HepG2 (cell line): Measurements from ENCODE around the gene DAAM1. TPM values are rescaled to one million over a fixed set of nuclear protein-coding genes. Genes with fewer than 3 reads are reported as not detected.

Experiments
- HNF1B ChIP-seq: sonication (generic); formaldehyde crosslinking; IDR thresholded peaks from 2 replicates; pipeline ENCODE4 v1.5.1; 2020; ENCODE audit warnings: mild to moderate bottlenecking, moderate library complexity, missing genetic modification reagents
- THAP7 ChIP-seq: sonication (generic); formaldehyde crosslinking; IDR thresholded peaks from 2 replicates; pipeline ENCODE4 v1.8.1; 2023; ENCODE audit warnings: mild to moderate bottlenecking, missing genetic modification reagents
- ZKSCAN8 ChIP-seq: IDR thresholded peaks from 2 replicates; pipeline ENCODE4 v1.6.1; 2016; ENCODE audit warnings: borderline replicate concordance, missing genetic modification reagents, missing compliant biosample characterization
- ZMYM2 ChIP-seq: sonication (generic); formaldehyde crosslinking; IDR thresholded peaks from 2 replicates; pipeline ENCODE4 v1.8.0; 2022; ENCODE audit warnings: mild to moderate bottlenecking, missing genetic modification reagents
- polyA plus RNA-seq, 8 experiments: library from polyadenylated mRNA; depleted of rRNA in 3 of 8; stranded (reverse) in 7 of 8; unstranded in 1 of 8; fragments of >200 nt; fragmentation: Illumina TruSeq in 4 of 8; extraction: Trizol in 4 of 8; gene quantifications; 2 replicates each; pipeline versions ENCODE4 v1.2.1 to v1.2.3, GENCODE V29; 2011 to 2016; ENCODE audit warnings: low read depth in 4 of 8, missing spikeins in 1 of 8, mixed read lengths in 1 of 8; ENCODE audit not compliant: insufficient read depth in 1 of 8
- total RNA-seq, 5 experiments: library from RNA; depleted of rRNA; stranded (reverse); fragments of >200 nt; fragmentation: Illumina TruSeq; extraction: Trizol; gene quantifications; 2 replicates each; pipeline ENCODE4 v1.2.3, GENCODE V29; 2016; ENCODE audit warnings: low read depth in 1 of 5
- TF ChIP-seq, protein P1 (sequence below): sonication (generic); formaldehyde crosslinking; IDR thresholded peaks from 2 replicates; pipeline ENCODE4 v1.5.0; 2020; ENCODE audit warnings: mild to moderate bottlenecking, missing genetic modification reagents, borderline replicate concordance

DAAM1 gene
- total and polyA plus RNA-seq, 2 of the 13 experiments (the other 11 are each of a cell fraction or from before 2014, with no cell fraction given), result 10.9 to 24.5 TPM

DNA sequence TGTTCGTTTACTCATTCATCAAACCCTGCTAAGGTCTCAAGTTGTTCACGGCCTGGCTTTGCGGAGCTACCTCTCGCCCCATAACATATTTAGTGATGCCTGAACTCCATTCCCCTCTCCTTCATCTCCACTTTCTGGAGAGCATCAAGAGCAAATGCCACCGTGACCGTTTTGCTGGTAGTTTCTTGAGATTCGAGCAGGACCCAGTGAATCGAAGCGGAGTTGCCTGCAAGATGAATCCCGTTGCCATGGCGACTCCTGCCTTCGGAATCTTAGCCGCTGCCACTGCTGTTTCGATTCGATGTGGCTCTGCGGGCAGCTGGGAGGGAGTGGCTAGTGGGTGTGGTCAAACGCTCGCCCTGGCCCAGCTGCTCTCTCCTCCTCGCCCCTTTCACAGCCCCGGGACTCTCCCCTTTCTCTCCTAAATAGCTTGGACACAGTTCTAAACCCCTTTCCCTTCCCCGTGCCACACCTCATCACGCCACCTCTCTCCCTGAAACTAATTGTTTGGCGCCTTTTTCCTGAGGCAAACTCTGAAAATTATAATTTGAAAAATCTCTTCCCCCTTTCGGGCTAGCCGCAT, 1.4 kb downstream of the DAAM1 start (continued):
- TF ChIP-seq, protein P1, sequence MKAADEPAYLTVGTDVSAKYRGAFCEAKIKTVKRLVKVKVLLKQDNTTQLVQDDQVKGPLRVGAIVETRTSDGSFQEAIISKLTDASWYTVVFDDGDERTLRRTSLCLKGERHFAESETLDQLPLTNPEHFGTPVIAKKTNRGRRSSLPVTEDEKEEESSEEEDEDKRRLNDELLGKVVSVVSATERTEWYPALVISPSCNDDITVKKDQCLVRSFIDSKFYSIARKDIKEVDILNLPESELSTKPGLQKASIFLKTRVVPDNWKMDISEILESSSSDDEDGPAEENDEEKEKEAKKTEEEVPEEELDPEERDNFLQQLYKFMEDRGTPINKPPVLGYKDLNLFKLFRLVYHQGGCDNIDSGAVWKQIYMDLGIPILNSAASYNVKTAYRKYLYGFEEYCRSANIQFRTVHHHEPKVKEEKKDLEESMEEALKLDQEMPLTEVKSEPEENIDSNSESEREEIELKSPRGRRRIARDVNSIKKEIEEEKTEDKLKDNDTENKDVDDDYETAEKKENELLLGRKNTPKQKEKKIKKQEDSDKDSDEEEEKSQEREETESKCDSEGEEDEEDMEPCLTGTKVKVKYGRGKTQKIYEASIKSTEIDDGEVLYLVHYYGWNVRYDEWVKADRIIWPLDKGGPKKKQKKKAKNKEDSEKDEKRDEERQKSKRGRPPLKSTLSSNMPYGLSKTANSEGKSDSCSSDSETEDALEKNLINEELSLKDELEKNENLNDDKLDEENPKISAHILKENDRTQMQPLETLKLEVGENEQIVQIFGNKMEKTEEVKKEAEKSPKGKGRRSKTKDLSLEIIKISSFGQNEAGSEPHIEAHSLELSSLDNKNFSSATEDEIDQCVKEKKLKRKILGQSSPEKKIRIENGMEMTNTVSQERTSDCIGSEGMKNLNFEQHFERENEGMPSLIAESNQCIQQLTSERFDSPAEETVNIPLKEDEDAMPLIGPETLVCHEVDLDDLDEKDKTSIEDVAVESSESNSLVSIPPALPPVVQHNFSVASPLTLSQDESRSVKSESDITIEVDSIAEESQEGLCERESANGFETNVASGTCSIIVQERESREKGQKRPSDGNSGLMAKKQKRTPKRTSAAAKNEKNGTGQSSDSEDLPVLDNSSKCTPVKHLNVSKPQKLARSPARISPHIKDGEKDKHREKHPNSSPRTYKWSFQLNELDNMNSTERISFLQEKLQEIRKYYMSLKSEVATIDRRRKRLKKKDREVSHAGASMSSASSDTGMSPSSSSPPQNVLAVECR (CRISPR knock-in tag), result 0 out of 2 replicates have a peak, but pooled peaks have one; percentile 28
- TF ChIP-seq THAP7 (CRISPR knock-in tag), result no peak
- TF ChIP-seq HNF1B, result peak; percentile 58; the same call in 1 of the 2 replicates
- TF ChIP-seq ZKSCAN8, result no peak
- TF ChIP-seq ZMYM2 (CRISPR knock-in tag), result no peak
- TF ChIP-seq, all 625 proteins: peak for 17
